K562 (cell line): Measurements from ENCODE around the gene RNF181. TPM values are rescaled to one million over a fixed set of nuclear protein-coding genes. Genes with fewer than 3 reads are reported as not detected.

Experiments
- BDP1 ChIP-seq: IDR thresholded peaks from 3 replicates; pipeline ENCODE4 v1.6.1; 2011; ENCODE audit not compliant: insufficient read length, insufficient read depth
- C11orf30 ChIP-seq: fragments of 450-650 bp; IDR thresholded peaks from 2 replicates; pipeline ENCODE4 v1.6.1; 2016; ENCODE audit warnings: low read depth, mild to moderate bottlenecking
- CBX3 ChIP-seq, 2 experiments: IDR thresholded peaks; 1 replicate in 1 of 2; 2 replicates in 1 of 2; pipeline ENCODE4 v1.6.1; 2012; ENCODE audit warnings: inconsistent platforms in 2 of 2, low read length in 2 of 2, borderline replicate concordance in 1 of 2, control low read depth in 1 of 2
- CLOCK ChIP-seq: fragments of 250-450 bp; sonication (Bioruptor Pico); IDR thresholded peaks from 2 replicates; pipeline ENCODE4 v1.4.0; 2020; ENCODE audit warnings: mild to moderate bottlenecking, moderate library complexity, borderline replicate concordance
- CREB3 ChIP-seq: fragments of 450-650 bp; conservative IDR thresholded peaks from 2 replicates; pipeline ENCODE4 v1.6.1; 2016; ENCODE audit warnings: missing genetic modification characterization, low read depth, mild to moderate bottlenecking, missing compliant biosample characterization, moderate library complexity
- FIP1L1 ChIP-seq: fragments of 200-400 bp; formaldehyde crosslinking; IDR thresholded peaks from 2 replicates; pipeline ENCODE4 v1.6.1; 2018; ENCODE audit warnings: mild to moderate bottlenecking, low read depth, low read length; ENCODE audit not compliant: poor library complexity, severe bottlenecking
- HMG20B ChIP-seq: fragments of 250-450 bp; sonication (Bioruptor Pico); IDR thresholded peaks from 2 replicates; pipeline ENCODE4 v1.5.0; 2021; ENCODE audit warnings: mild to moderate bottlenecking
- IFI16 ChIP-seq: fragments of 250-450 bp; sonication (Bioruptor Pico); IDR thresholded peaks from 2 replicates; pipeline ENCODE4 v2.1.2; 2022; ENCODE audit warnings: mild to moderate bottlenecking, inconsistent platforms
- MBD2 ChIP-seq: sonication (generic); IDR thresholded peaks from 2 replicates; pipeline ENCODE4 v1.6.1; 2016; ENCODE audit warnings: low read depth, borderline replicate concordance
- NR2F6 ChIP-seq: fragments of 450-650 bp; formaldehyde crosslinking; IDR thresholded peaks from 2 replicates; pipeline ENCODE4 v1.4.0; 2020; ENCODE audit warnings: mild to moderate bottlenecking
- POLR2H ChIP-seq: IDR thresholded peaks from 2 replicates; pipeline ENCODE4 v1.6.1; 2016; ENCODE audit warnings: missing genetic modification characterization, low read depth, mild to moderate bottlenecking, control low read depth, missing compliant biosample characterization, moderate library complexity
- SPI1 ChIP-seq: IDR thresholded peaks from 2 replicates; pipeline ENCODE4 v1.6.1; 2011; ENCODE audit warnings: low read depth, low read length, control low read depth, borderline replicate concordance
- TBL1XR1 ChIP-seq, 2 experiments: IDR thresholded peaks; 2 replicates each; pipeline ENCODE4 v1.6.1; 2012; ENCODE audit warnings: improper control_type of control experiment in 2 of 2, low read length in 2 of 2, mild to moderate bottlenecking in 1 of 2
- ZFX ChIP-seq: sonication (generic); formaldehyde crosslinking; IDR thresholded peaks from 2 replicates; pipeline ENCODE4 v1.8.0; 2022; ENCODE audit warnings: mild to moderate bottlenecking, missing genetic modification reagents, moderate library complexity
- ZNF197 ChIP-seq: fragments of 200-800 bp; sonication (Bioruptor generic); IDR thresholded peaks from 2 replicates; pipeline ENCODE4 v1.6.1; 2016; ENCODE audit warnings: low read depth, missing genetic modification characterization, missing compliant biosample characterization
- ZNF696 ChIP-seq: fragments of 250-450 bp; sonication (Bioruptor Pico); conservative IDR thresholded peaks from 2 replicates; pipeline ENCODE4 v1.4.0; 2020; ENCODE audit warnings: mild to moderate bottlenecking, moderate library complexity
- ZNF699 ChIP-seq: fragments of 250-450 bp; sonication (Bioruptor Pico); IDR thresholded peaks from 2 replicates; pipeline ENCODE4 v1.8.0; 2021; ENCODE audit warnings: mild to moderate bottlenecking, moderate library complexity; ENCODE audit not compliant: insufficient replicate concordance
- polyA plus RNA-seq, 8 experiments: library from polyadenylated mRNA; depleted of rRNA in 4 of 8; stranded (reverse) in 5 of 8; unstranded in 3 of 8; fragments of >200 nt; fragmentation: Nextera tagmentation in 2 of 8; fragmentation: Illumina TruSeq in 1 of 8; extraction: Ambion mirVana in 2 of 8; extraction: Trizol in 1 of 8; gene quantifications; 2 replicates each; pipeline versions ENCODE4 v1.2.1 to v1.2.3, GENCODE V29; 2011 to 2014; ENCODE audit warnings: inconsistent platforms in 1 of 8, missing spikeins in 1 of 8
- total RNA-seq, 7 experiments: library from RNA; depleted of rRNA in 6 of 7; stranded (reverse); fragments of >200 nt in 6 of 7; fragmentation: Illumina TruSeq in 2 of 7; extraction: Trizol in 2 of 7; gene quantifications; 2 replicates each; pipeline versions ENCODE4 v1.2.1 to v1.2.3, GENCODE V29; 2011 to 2021; ENCODE audit warnings: low replicate concordance in 1 of 7
- TF ChIP-seq, protein P1 (sequence below): fragments of 250-450 bp; sonication (Bioruptor Pico); IDR thresholded peaks from 2 replicates; pipeline ENCODE4 v1.9.0; 2021; ENCODE audit warnings: mild to moderate bottlenecking
- TF ChIP-seq, protein P2 (sequence below), 2 experiments: IDR thresholded peaks in 1 of 2; conservative IDR thresholded peaks in 1 of 2; 2 replicates each; pipeline ENCODE4 v1.6.1; 2016; ENCODE audit warnings: low read depth in 2 of 2, mild to moderate bottlenecking in 1 of 2, missing compliant biosample characterization in 1 of 2, missing genetic modification characterization in 1 of 2, moderate library complexity in 1 of 2
- TF ChIP-seq, protein P3 (sequence below): IDR thresholded peaks from 3 replicates; pipeline ENCODE4 v1.6.1; 2011; ENCODE audit warnings: borderline replicate concordance, mild to moderate bottlenecking; ENCODE audit not compliant: insufficient read length, insufficient read depth

The RNF181 gene
- total and polyA plus RNA-seq, 9 of the 15 experiments (the other 6 are each of a cell fraction or from before 2014, with no cell fraction given): 139 to 492 (median 253) TPM

GRCh38 chr2:85579266-85579935, 16.1 kb upstream of the RNF181 start (continued):
- TF ChIP-seq CLOCK: no peak
- no peak for TF ChIP-seq IFI16 (CRISPR knock-in tag)
- TF ChIP-seq, protein P1, sequence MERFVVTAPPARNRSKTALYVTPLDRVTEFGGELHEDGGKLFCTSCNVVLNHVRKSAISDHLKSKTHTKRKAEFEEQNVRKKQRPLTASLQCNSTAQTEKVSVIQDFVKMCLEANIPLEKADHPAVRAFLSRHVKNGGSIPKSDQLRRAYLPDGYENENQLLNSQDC (CRISPR knock-in tag): no peak
- TF ChIP-seq ZFX (CRISPR knock-in tag): no peak; the same call in 1 of the 2 replicates
- TF ChIP-seq, protein P2, sequence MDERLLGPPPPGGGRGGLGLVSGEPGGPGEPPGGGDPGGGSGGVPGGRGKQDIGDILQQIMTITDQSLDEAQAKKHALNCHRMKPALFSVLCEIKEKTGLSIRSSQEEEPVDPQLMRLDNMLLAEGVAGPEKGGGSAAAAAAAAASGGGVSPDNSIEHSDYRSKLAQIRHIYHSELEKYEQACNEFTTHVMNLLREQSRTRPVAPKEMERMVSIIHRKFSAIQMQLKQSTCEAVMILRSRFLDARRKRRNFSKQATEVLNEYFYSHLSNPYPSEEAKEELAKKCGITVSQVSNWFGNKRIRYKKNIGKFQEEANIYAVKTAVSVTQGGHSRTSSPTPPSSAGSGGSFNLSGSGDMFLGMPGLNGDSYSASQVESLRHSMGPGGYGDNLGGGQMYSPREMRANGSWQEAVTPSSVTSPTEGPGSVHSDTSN (CRISPR knock-in tag; IDR thresholded peaks at IDR 0.05; ENCODE audit: low read depth): no peak
- TF ChIP-seq, protein P2 (tag; conservative IDR thresholded peaks at IDR 0.05; ENCODE audit: low read depth): no peak
- no peak for TF ChIP-seq ZNF197
- peak; percentile 43 for TF ChIP-seq C11orf30
- no peak for TF ChIP-seq TBL1XR1 (IDR thresholded peaks at IDR 0.05; ENCODE audit: low read length in 2 of 2)
- no peak for TF ChIP-seq FIP1L1
- TF ChIP-seq BDP1: no peak
- TF ChIP-seq, protein P3, sequence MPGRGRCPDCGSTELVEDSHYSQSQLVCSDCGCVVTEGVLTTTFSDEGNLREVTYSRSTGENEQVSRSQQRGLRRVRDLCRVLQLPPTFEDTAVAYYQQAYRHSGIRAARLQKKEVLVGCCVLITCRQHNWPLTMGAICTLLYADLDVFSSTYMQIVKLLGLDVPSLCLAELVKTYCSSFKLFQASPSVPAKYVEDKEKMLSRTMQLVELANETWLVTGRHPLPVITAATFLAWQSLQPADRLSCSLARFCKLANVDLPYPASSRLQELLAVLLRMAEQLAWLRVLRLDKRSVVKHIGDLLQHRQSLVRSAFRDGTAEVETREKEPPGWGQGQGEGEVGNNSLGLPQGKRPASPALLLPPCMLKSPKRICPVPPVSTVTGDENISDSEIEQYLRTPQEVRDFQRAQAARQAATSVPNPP: no peak
- no peak for TF ChIP-seq CBX3 (IDR thresholded peaks at IDR 0.05; ENCODE audit: borderline replicate concordance in 1 of 2, low read length in 2 of 2)
- TF ChIP-seq ZNF696 (CRISPR knock-in tag): no peak
- peak; percentile 93 for TF ChIP-seq SPI1
- no peak for TF ChIP-seq MBD2
- TF ChIP-seq NR2F6: no peak
- TF ChIP-seq ZNF699 (CRISPR knock-in tag): no peak
- TF ChIP-seq CREB3 (tag): no peak
- no peak for TF ChIP-seq POLR2H (tag)
- TF ChIP-seq HMG20B (CRISPR knock-in tag): no peak
